T follicular helper cell (primary cell): ENCODE results near the gene XXYLT1.

ENCODE experiments used
- DNase-seq: peaks from one replicate; pipeline ENCODE4 v3.0.0-alpha.2; 2020; ENCODE audit warnings: low read depth

XXYLT1 gene

GRCh38 chr3:195025884-195026200, 245.1 kb downstream of the XXYLT1 start:
- DNase-seq: no peak

DNA sequence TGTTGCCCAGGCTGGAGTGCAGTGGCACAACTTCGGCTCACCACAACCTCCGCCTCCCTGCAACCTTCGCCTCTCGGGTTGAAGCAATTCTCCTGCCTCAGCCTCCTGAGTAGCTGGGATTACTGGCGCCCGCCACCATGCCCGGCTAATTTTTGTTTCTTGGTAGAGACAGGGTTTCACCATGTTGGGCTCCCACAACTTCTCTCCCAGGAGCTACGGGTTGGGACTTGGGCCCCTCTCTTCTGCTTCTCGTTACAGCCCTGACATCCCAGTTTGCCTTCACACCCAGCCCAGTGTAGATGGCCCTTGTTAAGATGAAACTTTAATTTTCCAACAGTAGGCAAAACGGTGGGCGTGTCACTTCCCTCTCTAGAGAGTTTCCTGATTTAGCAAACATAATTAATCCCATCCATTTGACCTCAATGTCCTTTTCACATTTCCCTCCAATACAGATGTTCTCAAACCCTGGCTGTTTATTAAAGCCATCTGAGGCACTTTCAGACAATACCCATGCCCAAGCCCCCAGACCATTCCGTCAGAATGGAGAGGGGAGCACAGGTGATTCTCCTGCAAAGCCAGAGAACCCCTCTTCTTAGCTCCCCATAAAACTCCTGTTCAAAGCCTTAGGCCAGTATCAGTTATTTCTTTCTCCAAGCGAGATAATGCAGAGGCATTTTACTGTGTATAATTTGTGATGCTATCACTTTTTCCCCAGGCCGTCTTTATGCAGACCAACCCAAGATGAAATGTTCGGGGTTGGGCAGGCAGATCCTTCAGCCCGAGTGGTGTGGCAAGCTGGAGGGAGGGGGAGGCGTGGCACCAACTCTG, 245.7 kb downstream of the XXYLT1 start:
- no peak for DNase-seq

DNA sequence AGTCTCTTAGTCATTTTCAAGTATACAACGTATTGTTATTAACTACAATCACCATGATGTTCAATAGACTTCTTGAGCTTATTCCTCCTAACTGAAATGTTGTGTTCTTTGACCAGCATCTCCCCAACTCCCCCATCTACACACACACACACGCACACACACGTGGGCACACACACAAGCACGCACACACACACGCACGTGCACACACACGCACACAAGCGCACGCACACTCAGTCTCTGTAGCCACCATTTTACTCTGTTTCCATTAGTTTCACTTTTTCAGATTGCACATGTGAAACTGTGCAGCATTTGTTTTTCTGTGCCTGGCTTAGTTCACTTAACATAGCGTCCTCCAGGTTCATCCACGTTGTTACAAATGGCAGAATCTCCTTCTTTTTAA, 247.0 kb downstream of the XXYLT1 start:
- DNase-seq: no peak

DNA sequence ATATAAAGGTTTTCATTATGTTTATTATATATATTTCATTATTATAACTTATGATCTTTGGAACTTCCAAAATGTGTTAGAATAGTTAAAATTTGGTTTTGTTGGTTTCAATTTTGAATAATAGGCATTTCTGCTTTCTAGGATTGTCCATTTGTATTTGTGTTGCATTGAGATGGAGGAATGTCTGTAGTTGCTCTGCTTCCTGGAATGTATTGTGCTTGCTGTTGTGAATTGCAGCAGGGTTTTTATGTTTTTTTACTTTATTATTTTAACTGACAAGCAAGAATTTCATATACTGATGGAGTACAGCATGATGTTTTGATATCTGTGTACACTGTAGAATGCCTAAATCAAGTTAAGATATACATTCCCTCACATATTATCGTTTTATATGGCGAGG, 247.4 kb downstream of the XXYLT1 start:
- DNase-seq: no peak

DNA sequence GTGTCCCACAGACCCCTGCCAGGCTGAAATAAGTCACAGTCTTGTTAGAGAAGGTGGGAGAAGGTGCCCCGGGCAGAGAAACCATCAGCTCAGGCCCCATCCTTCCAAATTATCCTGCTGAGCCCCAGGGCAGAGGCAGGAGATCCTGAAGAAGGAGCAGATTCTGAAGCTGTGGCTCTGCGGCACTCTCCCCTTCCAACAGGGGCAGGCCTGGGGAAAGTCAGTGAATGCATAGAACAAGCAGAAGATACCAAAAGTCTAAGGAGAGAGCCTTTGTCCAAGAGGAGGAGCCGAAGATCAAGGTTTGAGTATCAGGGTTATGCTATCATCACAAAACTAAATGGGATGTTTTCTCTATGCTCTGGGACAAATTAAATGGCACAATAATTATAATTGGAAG, 249.3 kb downstream of the XXYLT1 start:
- no peak for DNase-seq

- no peak for DNase-seq
Measured at GRCh38 chr3:195020921-195021320, 250.0 kb downstream of the XXYLT1 start.

GRCh38 chr3:195020185-195020584, 250.8 kb downstream of the XXYLT1 start:
- no peak for DNase-seq

- DNase-seq: no peak
Measured at GRCh38 chr3:195019335-195019734, 251.6 kb downstream of the XXYLT1 start.
